NB4 (cell line): ENCODE data around the gene MCC.

Experiments
- DNase-seq: peaks from one replicate; pipeline ENCODE4 v3.0.0; 2010; ENCODE audit warnings: low read depth
- H3K4me3 ChIP-seq: one replicate; pipeline ENCODE4 v1.5.1; 2011; ENCODE audit warnings: mild to moderate bottlenecking, low read depth, low read length, moderate library complexity
- CTCF ChIP-seq: IDR thresholded peaks from one replicate; pipeline ENCODE4 v1.5.1; 2012; ENCODE audit warnings: low read depth, low read length
- MAX ChIP-seq: IDR thresholded peaks from 2 replicates; pipeline ENCODE4 v1.6.1; 2011; ENCODE audit warnings: low read depth, low read length
- MYC ChIP-seq: IDR thresholded peaks from 2 replicates; pipeline ENCODE4 v1.6.1; 2011; ENCODE audit warnings: low read depth, low read length
- POLR2A ChIP-seq: IDR thresholded peaks from 2 replicates; pipeline ENCODE4 v1.6.1; 2011; ENCODE audit warnings: mild to moderate bottlenecking; ENCODE audit not compliant: insufficient read length; ENCODE audit errors: extremely low read depth

MCC gene

GRCh38 chr5:113283558-113283957 lies 204.7 kb downstream of the MCC start:
- H3K4me3 ChIP-seq = no peak overlapping the region
- TF ChIP-seq MYC (no peak), POLR2A (no peak), MAX (no peak), CTCF (no peak)
- no peak for DNase-seq

GRCh38 chr5:113282472-113282871 lies 205.8 kb downstream of the MCC start:
- DNase-seq = no peak
- TF ChIP-seq CTCF (no peak), MAX (no peak), MYC (no peak), POLR2A (no peak)
- no peak overlapping the region for H3K4me3 ChIP-seq

GRCh38 chr5:113281194-113281593 lies 207.1 kb downstream of the MCC start:
- DNase-seq = no peak
- H3K4me3 ChIP-seq = no peak overlapping the region
- TF ChIP-seq CTCF = no peak
- TF ChIP-seq POLR2A = no peak
- no peak for TF ChIP-seq MYC
- no peak for TF ChIP-seq MAX

- no peak overlapping the region for H3K4me3 ChIP-seq
- DNase-seq = no peak
- TF ChIP-seq MYC (no peak), POLR2A (no peak), MAX (no peak), CTCF (no peak)
Measured at GRCh38 chr5:113280541-113280940, 207.7 kb downstream of the MCC start.

GRCh38 chr5:113278976-113279375 lies 209.3 kb downstream of the MCC start:
- peak; percentile 23 for DNase-seq
- H3K4me3 ChIP-seq = no peak overlapping the region
- TF ChIP-seq CTCF (no peak), MAX (no peak), POLR2A (no peak), MYC (no peak)

- DNase-seq = no peak
- H3K4me3 ChIP-seq = no peak overlapping the region
- TF ChIP-seq MAX = no peak
Measured at GRCh38 chr5:113276493-113276892, 211.8 kb downstream of the MCC start.
